T-helper 2 cell (primary cell): ENCODE data around the gene TOMT.

Experiments
- DNase-seq, 5 experiments: peaks; one replicate each; pipeline versions ENCODE4 v3.0.0 to v3.0.0-alpha.2; 2012 to 2022
- total RNA-seq, 2 donors: gene quantifications; one replicate each; lab custom pipeline; 2026; lab: John Stamatoyannopoulos, UW

The TOMT gene
- 0 reads per million in 2 donors for total RNA-seq

DNA sequence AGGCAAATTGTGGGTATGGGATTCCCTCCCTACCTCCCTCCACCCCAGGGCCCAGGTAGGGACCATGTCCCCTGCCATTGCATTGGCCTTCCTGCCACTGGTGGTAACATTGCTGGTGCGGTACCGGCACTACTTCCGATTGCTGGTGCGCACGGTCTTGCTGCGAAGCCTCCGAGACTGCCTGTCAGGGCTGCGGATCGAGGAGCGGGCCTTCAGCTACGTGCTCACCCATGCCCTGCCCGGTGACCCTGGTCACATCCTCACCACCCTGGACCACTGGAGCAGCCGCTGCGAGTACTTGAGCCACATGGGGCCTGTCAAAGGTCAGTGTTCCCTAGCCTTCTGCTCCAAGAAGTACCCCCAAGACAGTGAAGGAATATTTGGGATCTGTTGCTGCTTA is at the start of gene TOMT:
TOMT (plus strand) TSS at position 37 of the 400 bp plus-strand sequence; CDS start at position 65, 28 bp downstream.
- DNase-seq = no peak

- no peak for DNase-seq
Measured at GRCh38 chr11:72058416-72059034, 47.2 kb upstream of the TOMT start.

DNA sequence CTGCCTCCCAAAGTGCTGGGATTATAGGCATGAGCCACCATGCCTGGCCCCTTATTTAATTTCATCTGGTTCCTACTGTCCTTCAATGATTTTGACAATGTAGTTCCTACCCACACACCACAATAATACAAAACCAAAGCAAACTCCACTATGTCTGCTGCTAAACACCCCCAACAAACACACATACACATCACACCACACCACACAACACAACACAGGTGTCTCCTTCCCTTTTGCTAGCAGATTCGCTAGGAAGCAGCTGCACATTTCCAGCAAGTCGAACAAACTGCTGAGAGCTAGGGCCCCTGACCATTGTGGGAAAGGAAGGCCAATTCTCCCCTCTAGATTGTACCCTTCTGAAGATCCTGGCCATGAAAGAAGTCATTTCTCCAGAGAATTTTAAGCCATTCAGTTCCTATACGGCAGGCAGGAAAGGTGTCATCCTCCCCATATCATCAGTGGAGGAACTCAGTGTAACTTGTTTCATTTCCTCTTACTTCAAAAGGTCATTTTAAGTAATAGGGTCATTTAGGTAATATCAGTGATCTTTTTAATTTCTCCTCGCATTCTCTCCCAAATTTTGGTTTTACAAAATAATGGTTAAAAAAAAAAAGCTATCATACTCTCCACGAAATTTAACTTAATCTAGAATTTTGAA is 43.9 kb upstream of the TOMT start:
- no peak for DNase-seq

DNA sequence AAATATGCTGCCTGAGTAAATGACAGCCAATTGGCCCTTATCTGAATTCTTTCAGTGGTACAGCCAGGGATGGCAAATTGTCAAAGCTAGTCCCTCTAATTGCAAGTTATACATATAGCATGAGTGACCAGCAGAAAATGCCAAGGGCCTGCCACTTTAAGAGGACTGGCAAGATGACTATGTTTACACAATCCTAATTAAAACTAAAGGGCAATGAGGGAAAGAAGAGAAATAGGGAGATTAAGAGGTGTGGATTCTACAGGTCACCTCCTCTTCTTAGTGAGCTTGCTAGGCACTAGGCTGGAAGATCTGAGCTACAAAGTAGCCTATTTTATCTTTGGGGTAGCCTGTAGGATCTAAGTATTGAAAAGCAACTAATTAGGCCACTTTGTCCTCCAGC is 38.9 kb upstream of the TOMT start:
- no peak for DNase-seq

DNA sequence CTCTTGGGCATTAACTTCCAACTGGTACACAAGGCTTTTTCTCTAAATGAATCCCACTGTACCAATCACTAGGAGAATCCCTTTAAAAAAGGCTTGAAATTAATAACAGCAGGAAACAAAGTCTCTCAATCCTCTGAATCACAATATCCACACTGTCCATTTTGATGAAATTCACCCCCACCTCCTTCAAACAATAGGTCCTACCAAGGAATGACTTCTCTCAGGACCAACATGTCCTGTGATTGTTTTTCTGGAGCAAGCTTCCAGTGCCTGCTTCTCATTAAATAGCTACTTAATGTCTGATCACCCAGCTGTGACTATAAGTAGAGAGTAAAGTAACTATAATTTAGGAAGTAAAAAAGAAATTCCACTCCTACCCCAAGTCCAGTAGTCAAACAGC is 38.5 kb upstream of the TOMT start:
- no peak for DNase-seq

GRCh38 chr11:72067676-72068075 is 38.0 kb upstream of the TOMT start:
- DNase-seq = no peak

GRCh38 chr11:72069200-72069599 is 36.5 kb upstream of the TOMT start:
- DNase-seq = no peak

DNA sequence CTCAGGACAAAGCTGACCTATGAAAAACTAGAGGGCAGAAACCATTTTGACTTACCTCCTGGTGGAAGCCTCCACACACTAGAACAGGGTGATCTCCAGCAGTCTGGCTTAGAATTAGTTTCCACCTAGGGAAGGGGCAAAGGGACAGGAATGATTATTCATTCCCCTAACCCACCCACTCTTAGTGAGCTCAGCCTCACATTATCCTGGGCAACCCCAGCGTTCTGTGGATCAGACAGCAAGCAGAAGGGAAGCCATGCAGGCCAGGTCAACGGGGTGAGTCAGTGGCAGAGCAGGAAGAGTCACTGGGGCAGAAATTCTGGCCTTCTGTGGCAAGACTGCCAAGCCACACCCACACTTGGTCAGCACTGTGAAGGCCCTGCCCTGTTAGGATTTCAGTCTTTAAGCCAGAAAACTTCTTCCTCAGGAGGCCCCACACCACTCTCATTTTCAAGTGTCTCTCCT is 35.9 kb upstream of the TOMT start:
- DNase-seq = no peak

- DNase-seq = no peak
Measured at GRCh38 chr11:72070491-72070890, 35.2 kb upstream of the TOMT start.

DNA sequence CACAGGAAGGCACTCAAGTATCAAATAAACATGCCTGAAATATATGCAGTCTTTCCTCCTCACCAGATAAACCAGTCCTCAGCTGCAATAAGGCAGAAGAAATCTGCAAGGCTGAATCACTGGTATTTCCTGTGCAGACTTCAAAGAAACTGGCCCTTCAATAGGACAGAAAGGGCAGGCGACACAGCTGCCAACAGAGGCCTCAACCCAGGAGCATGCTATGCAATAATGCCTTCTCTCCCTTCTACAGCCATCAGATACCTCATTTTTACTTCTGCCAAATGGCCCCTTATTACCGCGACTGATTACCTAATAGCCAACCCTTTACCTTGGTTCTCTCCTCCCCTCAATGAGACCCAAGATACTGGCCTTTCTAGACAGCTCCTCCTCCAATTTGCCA is 33.4 kb upstream of the TOMT start:
- DNase-seq = no peak

- DNase-seq = peak in 1 of 5 experiments; percentile 11
Measured at GRCh38 chr11:72075109-72075508, 30.6 kb upstream of the TOMT start.

DNA sequence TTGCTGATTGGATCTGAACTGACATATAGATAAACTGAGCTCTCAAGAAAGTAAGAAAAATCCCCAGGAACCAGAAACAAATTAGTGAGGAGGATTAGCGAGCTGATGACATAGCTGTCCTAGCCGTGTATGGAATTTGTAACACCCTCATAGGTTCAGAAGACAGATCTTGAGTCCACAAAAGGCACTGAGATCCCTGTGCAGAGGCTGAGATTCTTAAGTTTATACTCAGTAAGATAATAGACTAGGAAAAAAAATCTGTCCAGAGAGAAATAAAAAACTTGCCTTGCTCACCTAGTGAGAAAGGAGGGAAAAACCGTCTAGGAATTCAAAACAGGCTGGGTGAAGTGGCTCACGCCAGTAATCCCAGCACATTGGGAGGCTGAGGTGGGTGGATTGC is 30.0 kb upstream of the TOMT start:
- no peak for DNase-seq

DNA sequence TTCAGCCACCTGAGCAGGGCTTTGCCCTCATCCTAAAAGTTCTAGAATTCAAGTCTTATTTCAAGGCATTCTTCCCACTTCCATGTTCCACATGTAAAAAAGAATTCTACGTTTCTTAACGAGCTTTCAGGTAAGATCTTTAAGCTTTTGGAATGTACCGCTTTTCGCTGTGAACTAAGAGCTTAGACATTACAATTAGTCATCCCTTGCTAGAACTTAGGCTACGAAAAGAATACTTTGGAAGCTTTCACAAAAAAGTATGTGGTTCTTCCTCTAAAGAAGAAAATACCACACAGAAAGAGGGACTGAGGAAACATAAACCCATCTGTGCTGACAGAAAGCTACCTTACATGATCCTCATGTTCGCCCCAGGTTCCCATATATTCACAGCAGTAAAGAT is 27.2 kb upstream of the TOMT start:
- DNase-seq = no peak

DNA sequence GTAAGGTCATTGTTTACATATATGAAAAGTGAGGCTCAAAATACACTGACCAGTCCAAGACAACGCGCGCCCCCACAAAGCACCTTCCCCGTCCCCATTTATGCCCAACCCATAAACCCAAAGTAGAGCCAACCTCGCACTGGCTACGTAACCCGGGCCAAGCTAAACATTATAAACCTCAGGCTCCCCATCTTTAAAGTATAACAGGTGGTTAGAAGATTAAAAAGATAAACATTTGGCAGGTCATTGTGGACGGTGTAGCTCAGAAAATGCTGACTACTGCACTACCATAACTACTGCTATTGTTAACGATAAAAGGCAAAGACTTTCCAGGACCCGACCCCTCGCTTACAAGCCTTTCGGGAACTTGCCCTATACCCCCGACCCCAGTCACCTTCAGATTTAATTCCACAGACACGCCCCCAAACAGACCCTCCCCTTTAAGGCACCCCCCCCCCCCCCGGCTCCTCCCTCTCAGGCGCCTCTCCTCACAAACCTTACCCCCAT is 25.9 kb upstream of the TOMT start:
- DNase-seq = peak in 3 of 5 experiments; percentile 22 to 69 (median 41)

DNA sequence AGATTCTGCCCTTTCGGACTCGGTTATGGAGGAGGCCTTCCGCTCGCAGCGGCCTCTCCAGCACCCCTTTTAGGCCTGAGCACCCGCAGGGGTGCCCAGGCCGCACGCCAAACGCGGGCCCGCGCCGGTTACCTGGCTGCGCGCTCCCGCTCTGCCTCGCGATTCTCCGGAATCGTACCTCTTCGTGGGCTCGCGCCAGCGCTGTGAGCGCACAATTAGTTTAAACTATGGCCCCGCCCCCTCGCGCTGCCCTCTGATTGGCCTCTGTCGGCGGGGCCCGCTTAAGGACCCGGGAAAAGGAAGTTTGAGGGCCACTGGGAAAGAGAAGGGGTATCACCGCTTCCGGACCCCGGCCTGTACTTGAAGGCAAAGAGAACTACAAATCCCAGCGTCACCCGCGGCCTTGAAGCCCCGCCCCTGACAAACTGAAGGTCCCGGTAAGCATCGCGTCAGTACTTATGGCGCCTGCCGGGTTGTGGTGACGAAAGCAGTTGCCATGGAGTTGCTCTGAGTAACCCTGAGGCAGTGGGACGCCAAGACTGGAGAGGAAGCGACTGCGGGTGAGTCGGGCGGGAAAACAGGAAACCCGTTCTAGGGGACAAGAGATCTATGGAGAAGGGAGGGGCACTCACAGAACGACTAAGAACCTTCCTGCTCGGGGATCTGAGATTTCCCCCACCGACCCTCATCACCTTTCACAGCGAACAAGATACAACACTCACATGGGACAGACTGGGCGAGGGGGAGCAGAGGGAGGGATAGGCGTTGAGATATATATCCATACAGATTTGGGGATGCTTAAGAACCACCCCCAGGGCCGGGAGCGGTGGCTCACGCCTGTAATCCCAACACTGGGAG is 25.2 kb upstream of the TOMT start, which contains the start of the genes LRRC51 and NUMA1:
LRRC51 (plus strand) TSS at position 525 of the 858 bp plus-strand sequence. CDS start 8,234 bp downstream, outside the sequence.
NUMA1 (minus strand) TSS at position 217 of the 858 bp plus-strand sequence. CDS start 44,599 bp downstream, outside the sequence.
- peak; percentile 93 to 100 (median 99) for DNase-seq

DNA sequence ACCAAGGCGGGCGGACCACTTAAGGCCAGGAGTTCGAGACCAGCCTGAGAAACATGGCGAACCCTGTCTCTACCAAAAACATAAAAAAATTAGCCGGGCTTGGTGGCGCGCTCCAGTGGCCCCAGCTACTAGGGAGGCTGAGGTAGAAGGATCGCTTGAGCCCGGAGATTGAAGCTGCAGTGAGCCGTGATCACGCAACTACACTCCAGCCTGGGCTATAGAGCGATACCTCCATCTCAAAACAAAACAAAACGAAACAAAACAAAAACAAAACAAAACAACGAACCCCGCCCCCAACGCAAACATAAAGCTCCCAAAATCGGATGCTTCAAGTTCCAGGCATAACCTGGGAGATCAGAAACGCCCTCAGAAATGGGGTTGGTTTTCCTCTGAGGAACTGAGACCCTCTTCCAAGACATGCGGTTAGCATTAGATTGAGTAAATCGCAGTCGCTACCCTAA is 24.5 kb upstream of the TOMT start:
- no peak for DNase-seq

GRCh38 chr11:72081821-72082453 is 23.8 kb upstream of the TOMT start:
- no peak for DNase-seq

- no peak for DNase-seq
Measured at GRCh38 chr11:72083414-72083813, 22.3 kb upstream of the TOMT start.

DNA sequence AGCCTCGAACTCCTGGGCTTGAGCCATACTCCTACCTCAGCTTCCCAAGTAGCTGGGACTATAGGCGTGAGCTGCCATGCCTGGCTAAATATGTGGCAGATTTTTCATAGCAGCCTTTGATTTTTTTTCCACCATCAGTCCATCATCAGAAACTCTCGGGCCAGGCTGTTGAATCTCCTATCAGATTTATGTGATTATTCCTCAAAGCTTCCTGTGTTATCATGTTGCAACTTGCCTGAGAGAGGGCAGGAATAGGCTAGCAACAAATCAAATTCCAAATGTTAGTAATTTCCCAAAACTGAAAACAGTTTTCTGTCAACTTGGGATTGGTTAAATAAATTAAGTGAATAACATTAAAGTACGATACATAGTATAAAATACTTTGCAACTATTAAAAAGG is 21.6 kb upstream of the TOMT start:
- DNase-seq = no peak

- DNase-seq = no peak
Measured at GRCh38 chr11:72084965-72085364, 20.8 kb upstream of the TOMT start.

DNA sequence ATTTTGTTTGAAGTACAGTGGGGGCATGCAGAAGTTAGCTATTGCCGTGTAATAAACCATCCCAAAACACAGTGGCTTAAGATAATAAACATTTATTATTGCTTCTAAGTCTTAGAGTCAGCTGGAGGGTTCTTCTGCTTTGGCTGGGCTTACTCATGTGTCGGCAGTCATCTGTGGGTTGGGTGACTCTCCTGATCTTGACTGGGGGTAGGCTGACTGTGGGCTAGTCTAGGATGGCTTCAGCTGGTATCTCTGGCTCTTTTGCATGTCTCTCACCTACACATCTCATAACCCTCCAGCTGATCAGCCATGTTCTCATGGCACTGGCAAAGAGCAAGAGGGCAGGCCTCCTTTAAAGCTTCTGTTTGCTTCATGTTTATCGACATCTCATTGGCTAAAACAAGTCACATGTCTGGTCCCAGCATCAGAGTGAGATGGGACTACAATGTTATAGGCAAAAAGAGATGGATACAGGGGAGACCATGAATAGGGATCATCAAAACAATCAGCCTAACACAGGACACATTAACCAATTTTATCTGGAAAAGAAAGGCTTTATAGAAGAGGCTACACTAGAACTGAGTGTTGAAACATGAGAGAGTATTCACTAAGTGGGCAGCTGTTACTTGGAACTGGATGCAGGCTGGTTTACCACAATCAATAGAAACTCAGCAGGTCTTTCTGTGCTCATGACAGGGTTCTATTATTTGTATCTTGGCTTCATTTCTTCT is 19.9 kb upstream of the TOMT start:
- no peak for DNase-seq
